Endothelial cell of hepatic sinusoid (primary cell): ENCODE data around the gene SHISA6.

ENCODE experiments used
- in situ Hi-C: cut with HindIII; loops from 2 replicates; pipeline ENCODE4 v1.10.0; 2017; ENCODE audit warnings: low sequenced_read_pairs

The SHISA6 gene

GRCh38 chr17:11264183-11264871 lies 23.3 kb downstream of the SHISA6 start:
- in situ Hi-C loops: no loop called here

DNA sequence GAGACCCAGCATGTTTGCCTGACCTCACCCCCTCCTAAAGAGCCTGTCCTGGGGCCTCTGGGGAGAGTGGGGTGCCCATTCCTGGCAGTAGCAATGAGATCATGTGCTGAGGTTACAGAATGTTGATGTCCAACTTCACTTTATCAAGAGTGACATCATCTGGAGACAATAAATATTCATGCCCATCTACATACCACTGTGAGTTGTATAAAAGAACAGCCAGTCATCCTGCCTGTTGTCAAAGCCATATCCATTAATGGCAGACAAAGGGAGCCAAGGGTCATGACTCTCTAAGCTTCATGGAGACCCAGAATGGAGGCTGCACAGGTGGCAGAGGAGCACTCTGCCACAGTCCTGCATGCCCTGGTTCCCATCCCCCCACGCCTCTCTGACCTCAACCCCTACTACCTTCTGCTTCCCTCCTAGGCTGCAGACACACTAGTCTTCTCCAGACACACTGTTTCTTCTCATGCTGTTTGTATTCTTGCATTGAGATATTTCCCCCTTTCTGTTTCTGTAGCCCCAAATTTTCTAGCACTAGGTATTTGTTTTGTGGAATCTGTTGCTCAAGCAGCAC lies 27.1 kb downstream of the SHISA6 start:
- in situ Hi-C loops: no loop called here

DNA sequence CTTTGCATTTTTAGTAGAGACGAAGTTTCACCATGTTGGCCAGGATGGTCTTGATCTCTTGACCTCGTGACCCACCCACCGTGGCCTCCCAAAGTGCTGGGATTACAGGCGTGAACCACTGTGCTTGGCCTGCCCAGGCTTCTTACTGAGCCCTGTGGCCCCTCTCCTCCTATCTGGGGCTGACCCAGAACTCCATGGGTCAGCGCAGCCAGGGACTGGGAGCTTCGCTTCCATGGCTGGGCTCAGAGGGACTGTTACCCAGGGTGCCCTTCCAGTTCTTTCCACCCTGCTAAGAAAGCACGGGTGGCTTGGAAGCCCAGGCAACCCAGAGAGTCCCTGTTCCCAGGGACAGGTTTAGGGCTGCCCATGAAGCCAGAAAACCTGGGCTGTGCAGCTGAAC lies 28.2 kb downstream of the SHISA6 start:
- in situ Hi-C loops: no loop called here

DNA sequence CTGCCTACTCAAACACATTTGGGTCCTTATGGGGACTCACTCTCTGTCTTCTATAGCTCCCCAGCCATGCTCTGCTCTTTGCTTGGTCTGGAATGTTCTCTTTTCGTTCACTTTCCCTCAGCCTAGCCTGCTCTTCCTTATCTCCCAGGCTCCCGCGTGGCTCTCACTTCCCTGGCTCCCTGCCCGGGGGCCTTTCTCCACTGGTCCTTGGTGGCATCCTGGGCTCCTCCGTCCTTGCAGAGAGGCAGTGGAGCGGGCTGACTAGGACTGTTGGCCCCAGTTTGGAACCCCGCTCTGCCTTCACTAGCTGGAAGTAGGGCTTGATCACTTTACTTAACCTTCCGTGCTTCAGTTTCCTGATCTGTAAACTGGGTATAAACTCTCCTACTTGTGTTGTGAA lies 31.2 kb downstream of the SHISA6 start:
- in situ Hi-C loops: loop anchor here (10.0 kb wide), 1 partner anchor 333 kb away; no protein-coding TSS in a partner anchor

- in situ Hi-C loops: loop anchor here (10.0 kb wide), 1 partner anchor 331 kb away; no protein-coding TSS in a partner anchor
Measured at GRCh38 chr17:11273596-11273995, 32.6 kb downstream of the SHISA6 start.

GRCh38 chr17:11274106-11274505 lies 33.1 kb downstream of the SHISA6 start:
- in situ Hi-C loops: loop anchor here (10.0 kb wide), 1 partner anchor 331 kb away; no protein-coding TSS in a partner anchor

DNA sequence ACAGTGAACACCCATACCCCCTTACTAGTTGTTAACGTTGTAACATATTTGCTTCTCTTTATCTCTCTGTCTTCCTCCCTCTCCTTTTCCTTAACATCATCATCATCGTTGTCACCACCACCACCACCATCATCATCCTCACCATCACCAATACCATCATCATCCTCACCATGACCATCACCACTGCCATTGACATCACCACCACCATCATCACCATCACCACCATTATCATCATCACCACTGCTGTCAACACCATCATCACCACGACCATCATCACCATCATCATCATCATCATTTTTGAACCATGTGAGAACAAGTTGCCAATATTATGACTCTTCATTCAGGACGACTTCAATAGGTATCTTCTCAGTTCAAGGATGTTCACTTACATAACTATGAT lies 35.5 kb downstream of the SHISA6 start:
- in situ Hi-C loops: loop anchor here (10.0 kb wide), 1 partner anchor 328 kb away; no protein-coding TSS in a partner anchor

GRCh38 chr17:11278186-11278991 lies 37.4 kb downstream of the SHISA6 start:
- in situ Hi-C loops: loop anchor here (10.0 kb wide), 1 partner anchor 326 kb away; no protein-coding TSS in a partner anchor

DNA sequence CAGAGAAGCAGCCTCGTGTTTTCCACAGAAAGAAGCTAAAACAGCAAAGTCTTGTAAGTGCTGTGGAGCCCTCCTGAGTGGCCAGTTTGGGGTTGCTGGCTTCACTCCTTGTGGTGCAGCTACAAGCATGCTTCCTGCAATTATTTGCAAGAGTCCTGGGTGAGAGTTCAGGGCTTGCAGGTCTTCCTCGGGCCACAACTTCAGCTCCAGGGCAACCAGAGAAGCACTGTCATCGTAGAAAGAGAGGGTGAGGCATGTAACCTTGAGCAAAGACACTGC lies 37.9 kb downstream of the SHISA6 start:
- in situ Hi-C loops: loop anchor here (10.0 kb wide), 1 partner anchor 326 kb away; no protein-coding TSS in a partner anchor

GRCh38 chr17:11279776-11280344 lies 38.8 kb downstream of the SHISA6 start:
- in situ Hi-C loops: loop anchor here (10.0 kb wide), 1 partner anchor 325 kb away; no protein-coding TSS in a partner anchor

DNA sequence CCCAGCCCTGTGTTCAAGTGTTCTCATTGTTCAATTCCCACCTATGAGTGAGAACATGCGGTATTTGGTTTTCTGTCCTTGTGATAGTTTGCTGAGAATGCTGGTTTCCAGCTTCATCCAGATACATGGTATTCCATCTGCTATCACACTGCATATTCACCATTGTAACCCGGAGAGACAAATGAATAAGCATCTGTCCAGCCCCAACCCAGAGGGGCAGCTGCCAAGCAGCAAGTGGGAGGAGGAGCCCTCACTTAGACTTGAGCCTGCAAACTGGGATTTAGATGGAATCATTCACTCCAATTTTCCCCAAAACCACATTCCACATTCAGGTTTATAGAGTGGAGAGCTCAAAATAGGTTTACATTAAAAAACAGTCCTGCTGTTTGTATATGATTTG lies 41.6 kb downstream of the SHISA6 start:
- in situ Hi-C loops: no loop called here

- in situ Hi-C loops: no loop called here
Measured at GRCh38 chr17:11284811-11285210, 43.8 kb downstream of the SHISA6 start.

- in situ Hi-C loops: no loop called here
Measured at GRCh38 chr17:11285946-11286345, 44.9 kb downstream of the SHISA6 start.

DNA sequence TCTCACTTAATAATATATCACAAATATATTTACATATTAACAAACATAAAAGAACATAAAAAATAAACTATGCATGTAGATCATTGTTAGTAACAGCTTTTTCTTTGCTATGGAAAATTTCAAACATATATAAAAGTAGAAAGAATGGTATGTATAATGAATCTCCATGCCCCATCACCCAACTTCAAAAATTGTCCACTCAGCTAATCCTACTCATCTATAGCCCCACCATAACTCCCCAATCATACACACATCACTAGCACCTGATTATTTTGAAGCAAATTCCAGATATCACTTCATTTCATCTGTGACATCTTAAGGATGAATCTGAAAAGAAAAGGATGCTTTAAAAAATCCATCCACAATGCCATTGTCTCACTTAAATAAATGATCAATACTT lies 46.8 kb downstream of the SHISA6 start:
- in situ Hi-C loops: no loop called here

DNA sequence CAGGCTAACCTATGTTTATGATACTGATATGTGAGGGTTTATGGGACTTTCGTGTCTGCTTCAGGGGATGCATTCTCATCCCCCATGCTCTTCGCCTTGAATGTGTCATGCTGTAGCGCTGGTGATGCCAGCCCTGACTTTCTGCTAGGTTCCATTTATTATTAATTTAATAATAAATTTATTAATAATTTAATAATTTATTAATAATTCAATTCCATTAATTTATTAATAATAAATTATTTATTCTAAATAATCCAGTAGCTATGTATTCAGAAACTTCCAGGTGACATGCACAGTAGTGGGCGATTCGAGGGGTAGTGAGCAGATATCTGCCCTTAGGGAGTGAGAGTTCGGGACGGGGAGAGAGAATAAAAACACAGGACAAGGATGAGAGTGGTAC lies 49.8 kb downstream of the SHISA6 start:
- in situ Hi-C loops: no loop called here

GRCh38 chr17:11292491-11292890 lies 51.5 kb downstream of the SHISA6 start:
- in situ Hi-C loops: no loop called here

GRCh38 chr17:11293480-11293879 lies 52.5 kb downstream of the SHISA6 start:
- in situ Hi-C loops: no loop called here

DNA sequence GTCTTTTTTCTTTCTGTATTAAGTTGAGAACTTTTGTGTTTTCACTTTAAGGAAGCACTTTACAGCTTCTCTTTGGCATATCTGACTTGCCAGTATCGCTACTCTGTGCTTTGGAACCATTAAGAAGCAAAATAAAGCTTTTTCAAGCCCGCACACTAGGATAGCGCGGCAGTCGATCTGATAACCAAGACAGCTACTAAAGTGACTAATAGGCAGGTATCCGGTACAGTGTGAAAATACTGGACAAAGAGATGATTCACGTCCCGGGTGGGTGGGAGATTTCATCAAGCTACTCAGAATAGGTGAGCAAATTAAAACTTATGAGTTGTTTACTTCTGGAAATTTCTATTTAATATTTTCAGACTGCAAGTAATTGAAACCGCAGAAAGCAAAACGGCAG lies 53.8 kb downstream of the SHISA6 start:
- in situ Hi-C loops: no loop called here

DNA sequence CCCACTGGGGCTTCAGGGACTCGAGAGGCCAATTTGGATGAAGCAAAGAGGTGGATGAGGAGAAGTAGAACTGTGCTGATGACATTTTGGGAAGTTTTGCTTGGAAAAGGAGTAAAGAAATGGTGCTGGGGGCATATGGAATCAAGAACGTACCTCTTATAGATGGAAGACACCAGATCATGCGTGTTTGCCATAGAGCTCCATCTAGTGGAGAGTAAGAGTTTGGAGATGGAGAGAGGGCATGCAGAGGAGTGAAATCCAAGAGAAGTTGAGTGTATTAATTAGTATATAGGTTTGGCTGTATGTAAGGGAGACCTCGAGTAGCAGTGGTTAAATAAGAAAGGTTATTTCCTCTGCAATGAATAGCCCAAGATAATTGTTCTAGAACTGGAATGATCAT lies 56.0 kb downstream of the SHISA6 start:
- in situ Hi-C loops: no loop called here

GRCh38 chr17:11298401-11298800 lies 57.4 kb downstream of the SHISA6 start:
- in situ Hi-C loops: no loop called here

DNA sequence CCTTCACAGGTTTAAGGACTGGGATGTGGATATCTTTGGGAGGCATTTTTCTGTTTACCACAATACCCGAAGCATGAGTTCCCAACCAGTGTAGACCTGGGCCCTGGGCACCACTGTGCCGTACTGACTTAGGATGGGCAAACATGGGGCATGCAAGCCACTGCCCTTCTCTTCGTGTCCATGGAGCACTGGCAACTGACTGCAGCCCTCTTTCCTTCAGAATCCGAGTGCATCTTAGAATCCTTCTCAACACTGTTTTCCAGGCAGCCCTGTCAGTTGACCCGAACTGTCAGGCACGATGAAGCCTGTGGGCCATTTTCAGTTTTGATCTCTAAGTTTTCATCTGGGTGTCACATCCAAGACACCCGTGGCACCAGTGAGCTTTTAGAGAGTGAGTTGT lies 59.2 kb downstream of the SHISA6 start:
- in situ Hi-C loops: no loop called here
